GM21526 (cell line): ENCODE measurements around the gene ACOXL.

Experiments used
- ATAC-seq: cut with Tn5 transposase; IDR thresholded peaks from one replicate; pipeline ENCODE4 v1.9.1; 2021; ENCODE audit warnings: moderate library complexity; ENCODE audit not compliant: unreplicated experiment, low FRiP score

The ACOXL gene

GRCh38 chr2:110992886-110993285 lies 260.5 kb downstream of the ACOXL start:
- no peak for ATAC-seq

- ATAC-seq = no peak
Observed at GRCh38 chr2:110993557-110994231, 261.3 kb downstream of the ACOXL start.

- ATAC-seq = no peak
Observed at GRCh38 chr2:110994250-110994961, 262.0 kb downstream of the ACOXL start.

GRCh38 chr2:110995911-110996310 lies 263.5 kb downstream of the ACOXL start:
- no peak for ATAC-seq

GRCh38 chr2:110997331-110998045 lies 265.1 kb downstream of the ACOXL start:
- no peak for ATAC-seq

GRCh38 chr2:110998311-110998710 lies 265.9 kb downstream of the ACOXL start:
- ATAC-seq = no peak

GRCh38 chr2:110999626-111000025 lies 267.3 kb downstream of the ACOXL start:
- ATAC-seq = no peak

GRCh38 chr2:111005307-111005706 lies 272.9 kb downstream of the ACOXL start:
- no peak for ATAC-seq

GRCh38 chr2:111005821-111006220 lies 273.4 kb downstream of the ACOXL start:
- no peak for ATAC-seq

GRCh38 chr2:111007757-111008688 lies 275.6 kb downstream of the ACOXL start:
- ATAC-seq = no peak

GRCh38 chr2:111011218-111011617 lies 278.8 kb downstream of the ACOXL start:
- ATAC-seq = no peak

GRCh38 chr2:111015283-111015995 lies 283.1 kb downstream of the ACOXL start:
- ATAC-seq = no peak

GRCh38 chr2:111017034-111017622 lies 284.8 kb downstream of the ACOXL start:
- no peak for ATAC-seq

- no peak for ATAC-seq
Observed at GRCh38 chr2:111017909-111018308, 285.5 kb downstream of the ACOXL start.

- no peak for ATAC-seq
Observed at GRCh38 chr2:111019381-111019780, 287.0 kb downstream of the ACOXL start.

GRCh38 chr2:111022633-111023032 lies 290.3 kb downstream of the ACOXL start:
- no peak for ATAC-seq

- no peak for ATAC-seq
Observed at GRCh38 chr2:111024496-111024895, 292.1 kb downstream of the ACOXL start.

- ATAC-seq = no peak
Observed at GRCh38 chr2:111025288-111025687, 292.9 kb downstream of the ACOXL start.

GRCh38 chr2:111028720-111029119 lies 296.3 kb downstream of the ACOXL start:
- ATAC-seq = no peak
